ENCODE data around the gene CD63. TPM values are rescaled to one million over a fixed set of nuclear protein-coding genes. Genes with fewer than 3 reads are reported as not detected.
"Not testable (repeated sequence)": the region's sequence is repeated elsewhere in the genome, so short reads cannot be mapped to it uniquely, and the experiment has no call there.

Gene CD63
- total RNA-seq, 1 donor = 2,280 TPM

DNA sequence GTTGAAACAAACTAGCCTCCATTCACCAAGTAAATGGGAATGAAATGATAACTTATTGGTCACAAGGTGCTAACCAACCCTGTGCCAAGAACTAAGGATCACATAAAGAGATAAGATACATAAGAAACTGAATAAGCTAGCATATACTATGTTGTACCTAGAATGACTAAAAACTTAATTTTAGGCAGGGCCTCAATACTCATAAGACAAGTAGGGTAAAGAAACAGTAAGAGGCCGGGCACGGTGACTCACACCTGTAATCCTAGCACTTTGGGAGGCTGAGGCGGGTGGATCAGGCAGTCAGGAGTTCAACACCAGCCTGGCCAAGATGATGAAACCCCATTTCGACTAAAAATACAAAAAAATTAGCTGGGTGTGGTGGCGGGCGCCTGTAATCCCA is 31.9 kb upstream of the CD63 start:
- no peak overlapping the region for H3K4me3 ChIP-seq (ENCODE audit: low read depth, low read length)
- no peak for TF ChIP-seq CTCF (IDR thresholded peaks at IDR 0.05; ENCODE audit: insufficient read depth, low read depth, low read length)
- DNase-seq (ENCODE audit: low read depth) = no peak

GRCh38 chr12:55758575-55758974 is 29.8 kb upstream of the CD63 start:
- not testable (repeated sequence) for H3K4me3 ChIP-seq (ENCODE audit: low read depth, low read length); DNase-seq (ENCODE audit: low read depth)

GRCh38 chr12:55757701-55758100 is 28.9 kb upstream of the CD63 start:
- no peak overlapping the region for H3K4me3 ChIP-seq (ENCODE audit: low read depth, low read length)
- DNase-seq (ENCODE audit: low read depth) = no peak
- no peak for TF ChIP-seq CTCF (IDR thresholded peaks at IDR 0.05; ENCODE audit: insufficient read depth, low read depth, low read length)

DNA sequence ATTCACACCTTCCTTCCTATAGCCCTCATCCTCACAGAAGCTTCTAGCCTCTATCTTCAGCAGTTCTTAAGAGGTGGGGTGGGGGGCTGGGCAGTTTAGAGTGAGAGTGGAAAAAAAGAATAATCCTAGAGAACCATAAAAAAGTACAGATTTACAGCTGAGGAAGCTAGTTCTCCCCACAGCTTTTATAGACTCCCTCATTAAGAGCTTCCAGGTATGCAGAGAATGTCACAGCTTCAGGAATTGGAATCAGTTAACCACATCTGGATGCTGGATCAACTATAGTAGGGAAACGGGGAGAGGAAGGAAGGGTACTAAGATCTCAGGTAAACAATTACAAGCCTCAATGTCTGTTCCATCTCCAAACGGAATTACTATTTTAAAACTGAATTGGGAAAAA is 26.4 kb upstream of the CD63 start:
- no peak overlapping the region for H3K4me3 ChIP-seq (ENCODE audit: low read depth, low read length)
- no peak for TF ChIP-seq CTCF (IDR thresholded peaks at IDR 0.05; ENCODE audit: insufficient read depth, low read depth, low read length)
- DNase-seq (ENCODE audit: low read depth) = peak; percentile 59

DNA sequence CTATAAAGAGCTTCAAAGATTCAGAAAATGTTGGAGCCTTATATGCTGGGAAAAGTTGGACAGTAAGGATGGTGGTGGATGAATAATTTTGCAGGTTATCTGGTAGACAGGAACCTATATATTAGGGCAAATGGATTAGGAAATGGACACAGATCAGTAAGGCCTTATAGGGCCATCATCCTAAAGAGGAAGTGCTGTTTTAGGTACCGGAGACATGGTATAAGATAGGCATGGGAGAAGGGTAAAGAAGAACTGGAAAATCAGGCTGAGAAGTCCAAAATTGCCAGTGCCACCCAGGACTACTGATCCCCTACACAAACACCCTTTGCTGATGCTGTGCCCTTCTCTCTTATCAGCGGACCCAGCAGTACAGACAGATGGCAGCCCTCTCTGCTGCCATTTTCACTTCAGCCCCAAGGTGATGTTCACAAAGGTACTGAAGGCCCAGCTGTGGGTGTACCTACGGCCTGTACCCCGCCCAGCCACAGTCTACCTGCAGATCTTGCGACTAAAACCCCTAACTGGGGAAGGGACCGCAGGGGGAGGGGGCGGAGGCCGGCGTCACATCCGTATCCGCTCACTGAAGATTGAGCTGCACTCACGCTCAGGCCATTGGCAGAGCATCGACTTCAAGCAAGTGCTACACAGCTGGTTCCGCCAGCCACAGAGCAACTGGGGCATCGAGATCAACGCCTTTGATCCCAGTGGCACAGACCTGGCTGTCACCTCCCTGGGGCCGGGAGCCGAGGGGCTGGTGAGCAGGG is 19.6 kb upstream of the CD63 start:
- no peak for DNase-seq (ENCODE audit: low read depth)
- H3K4me3 ChIP-seq (ENCODE audit: low read depth, low read length) = no peak overlapping the region
- TF ChIP-seq CTCF (IDR thresholded peaks at IDR 0.05; ENCODE audit: insufficient read depth, low read depth, low read length) = no peak

- TF ChIP-seq CTCF (IDR thresholded peaks at IDR 0.05; ENCODE audit: insufficient read depth, low read depth, low read length) = no peak
- no peak for DNase-seq (ENCODE audit: low read depth)
- no peak overlapping the region for H3K4me3 ChIP-seq (ENCODE audit: low read depth, low read length)
Measured at GRCh38 chr12:55746913-55747231, 18.1 kb upstream of the CD63 start.

GRCh38 chr12:55746174-55746912 is 17.5 kb upstream of the CD63 start:
- DNase-seq (ENCODE audit: low read depth) = no peak
- peak overlapping the region; percentile 2 for H3K4me3 ChIP-seq (ENCODE audit: low read depth, low read length)
- no peak for TF ChIP-seq CTCF (IDR thresholded peaks at IDR 0.05; ENCODE audit: insufficient read depth, low read depth, low read length)

Measured in fibroblast of villous mesenchyme (primary cell).